GM21515 (cell line): ENCODE measurements around the gene SGPL1.
A peak's percentile ranks its signal among the peaks of the same experiment; 100 is the strongest.

Source experiments
- ATAC-seq: cut with Tn5 transposase; IDR thresholded peaks from one replicate; pipeline ENCODE4 v1.9.1; 2021; ENCODE audit not compliant: unreplicated experiment

Gene SGPL1

DNA sequence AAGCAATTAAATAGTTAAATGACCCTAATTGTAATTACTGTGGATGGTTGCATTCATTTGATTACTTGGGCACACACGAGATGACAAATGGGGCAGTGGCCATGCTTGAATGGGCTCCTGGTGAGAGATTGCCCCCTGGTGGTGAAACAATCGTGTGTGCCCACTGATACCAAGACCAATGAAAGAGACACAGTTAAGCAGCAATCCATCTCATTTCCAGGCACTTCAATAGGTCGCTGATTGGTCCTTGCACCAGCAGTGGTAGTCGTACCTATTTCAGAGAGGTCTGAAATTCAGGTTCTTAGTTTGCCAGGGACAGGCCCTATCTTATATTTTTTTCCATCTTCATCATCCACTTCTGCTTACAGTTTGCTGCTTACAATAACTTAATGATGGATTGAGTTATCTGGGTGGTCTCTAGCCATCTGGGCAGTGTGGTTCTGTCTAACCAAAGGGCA is 64.4 kb downstream of the SGPL1 start:
- no peak for ATAC-seq

DNA sequence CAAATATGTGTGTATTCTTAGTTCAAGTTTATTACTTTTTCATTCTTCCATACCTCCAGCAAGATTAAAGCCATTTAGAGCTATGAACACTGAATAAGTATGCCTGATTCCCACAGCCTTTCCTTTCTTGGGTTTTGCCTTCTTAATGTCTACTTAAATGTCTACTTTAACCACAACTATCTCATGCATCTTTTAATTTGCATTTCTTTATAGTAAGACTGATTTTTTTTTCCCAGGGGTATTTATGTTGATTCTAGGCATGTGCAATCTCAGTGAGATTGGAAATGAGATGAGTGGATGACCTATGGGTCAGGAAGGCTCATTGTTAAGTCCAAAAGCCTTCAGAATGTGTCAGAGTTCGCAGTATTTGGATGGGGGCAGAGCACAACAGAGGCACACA is 69.0 kb downstream of the SGPL1 start:
- no peak for ATAC-seq

DNA sequence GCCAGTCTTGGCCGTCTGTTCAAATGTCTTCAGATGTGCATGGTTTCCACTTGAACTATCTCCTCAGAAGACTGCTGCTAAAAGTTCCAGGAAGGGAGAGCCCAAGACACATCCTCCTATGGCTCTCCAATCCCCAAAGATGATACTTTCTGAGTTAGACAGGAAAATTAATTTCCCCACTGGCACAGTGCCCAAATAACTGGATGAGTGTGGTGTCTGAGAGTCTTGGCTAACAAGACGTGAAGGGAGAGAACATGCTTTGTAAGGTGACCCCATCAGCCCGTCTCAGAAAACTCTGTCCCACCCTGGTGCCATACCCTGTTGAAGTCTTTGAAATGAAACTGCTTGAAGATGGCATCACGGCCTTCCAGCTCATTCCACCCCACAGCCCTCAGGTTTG is 69.7 kb downstream of the SGPL1 start:
- ATAC-seq, result no peak

DNA sequence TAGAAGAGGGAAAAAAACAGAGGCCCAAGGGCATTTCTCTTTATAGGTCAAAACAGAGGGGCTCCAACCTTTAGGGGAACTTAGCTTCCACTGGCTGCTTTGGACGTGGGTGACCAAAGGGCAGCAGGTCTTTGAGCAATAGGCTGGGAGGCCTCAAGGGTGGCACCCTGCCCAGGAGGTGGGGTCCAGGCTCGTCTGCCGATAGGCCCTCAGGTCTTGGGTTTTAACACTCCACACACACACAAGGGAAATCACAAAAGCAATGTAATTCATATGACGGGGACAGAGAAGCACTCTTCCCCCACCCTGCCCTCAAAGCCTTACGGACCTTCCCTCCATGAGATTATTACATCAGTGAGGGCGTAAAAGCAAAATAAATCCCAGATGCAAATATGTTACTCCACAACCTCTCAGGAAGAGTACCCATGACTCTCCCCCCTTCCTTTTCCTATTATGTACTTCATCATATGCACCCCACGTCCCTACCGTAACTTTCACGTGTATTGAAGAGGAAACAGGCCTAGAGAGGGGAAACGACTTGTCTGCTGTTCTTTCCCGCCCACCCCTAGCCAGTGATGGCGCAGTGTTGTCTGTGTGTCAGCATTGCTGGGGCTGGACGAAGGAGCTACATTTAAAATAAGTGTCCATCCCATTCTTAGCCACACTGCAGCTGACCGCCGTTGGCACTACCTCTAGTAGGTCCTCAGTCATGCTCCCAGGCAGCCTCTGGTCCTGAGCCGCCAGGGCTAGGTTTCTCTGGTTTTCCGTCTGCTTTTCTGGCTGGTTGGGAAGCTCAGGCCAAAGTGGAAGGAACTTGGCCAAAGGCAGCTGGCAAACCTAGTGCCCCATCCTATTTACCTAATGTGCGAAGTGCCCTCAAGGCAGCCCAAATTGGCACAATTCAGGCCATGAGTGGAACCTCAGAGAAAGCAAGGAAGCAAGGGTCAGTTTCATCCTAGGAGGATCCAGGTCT is 70.5 kb downstream of the SGPL1 start:
- no peak for ATAC-seq

DNA sequence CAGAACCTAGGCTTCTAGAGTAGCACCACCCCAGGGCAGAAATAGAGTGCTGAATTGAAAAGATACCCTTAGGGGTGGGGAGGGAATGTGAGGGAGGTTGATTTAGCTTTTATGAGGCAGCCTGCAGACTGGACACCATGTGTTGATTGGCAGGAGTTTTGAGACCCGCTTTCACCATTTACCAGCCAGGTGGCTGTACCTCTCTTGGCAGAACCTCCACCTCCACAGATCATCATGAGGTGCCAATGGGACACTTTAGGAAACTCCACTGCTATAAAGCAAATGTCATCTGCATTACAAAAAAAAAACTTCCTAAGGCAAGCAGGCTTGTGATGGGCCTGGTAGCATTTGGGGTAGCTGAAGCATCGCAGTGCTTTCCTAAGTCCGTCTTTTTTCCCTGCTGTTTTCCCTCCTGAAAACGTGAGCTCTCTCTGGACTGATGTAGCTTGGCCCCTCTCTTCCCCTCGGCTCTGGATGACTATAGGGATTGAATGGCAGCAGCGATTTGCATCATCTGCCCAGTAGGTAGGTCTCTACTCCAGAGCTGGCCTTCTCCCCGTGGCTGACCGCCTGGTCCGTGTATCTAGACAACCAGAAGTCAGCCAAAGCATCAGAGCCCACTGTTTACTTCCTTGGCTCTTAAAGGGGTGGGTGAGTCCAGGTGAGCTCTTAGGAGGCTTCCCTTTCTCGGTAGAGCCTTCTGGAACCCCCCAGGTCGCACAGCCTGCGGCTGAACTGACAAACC is 71.3 kb downstream of the SGPL1 start:
- ATAC-seq, result no peak

DNA sequence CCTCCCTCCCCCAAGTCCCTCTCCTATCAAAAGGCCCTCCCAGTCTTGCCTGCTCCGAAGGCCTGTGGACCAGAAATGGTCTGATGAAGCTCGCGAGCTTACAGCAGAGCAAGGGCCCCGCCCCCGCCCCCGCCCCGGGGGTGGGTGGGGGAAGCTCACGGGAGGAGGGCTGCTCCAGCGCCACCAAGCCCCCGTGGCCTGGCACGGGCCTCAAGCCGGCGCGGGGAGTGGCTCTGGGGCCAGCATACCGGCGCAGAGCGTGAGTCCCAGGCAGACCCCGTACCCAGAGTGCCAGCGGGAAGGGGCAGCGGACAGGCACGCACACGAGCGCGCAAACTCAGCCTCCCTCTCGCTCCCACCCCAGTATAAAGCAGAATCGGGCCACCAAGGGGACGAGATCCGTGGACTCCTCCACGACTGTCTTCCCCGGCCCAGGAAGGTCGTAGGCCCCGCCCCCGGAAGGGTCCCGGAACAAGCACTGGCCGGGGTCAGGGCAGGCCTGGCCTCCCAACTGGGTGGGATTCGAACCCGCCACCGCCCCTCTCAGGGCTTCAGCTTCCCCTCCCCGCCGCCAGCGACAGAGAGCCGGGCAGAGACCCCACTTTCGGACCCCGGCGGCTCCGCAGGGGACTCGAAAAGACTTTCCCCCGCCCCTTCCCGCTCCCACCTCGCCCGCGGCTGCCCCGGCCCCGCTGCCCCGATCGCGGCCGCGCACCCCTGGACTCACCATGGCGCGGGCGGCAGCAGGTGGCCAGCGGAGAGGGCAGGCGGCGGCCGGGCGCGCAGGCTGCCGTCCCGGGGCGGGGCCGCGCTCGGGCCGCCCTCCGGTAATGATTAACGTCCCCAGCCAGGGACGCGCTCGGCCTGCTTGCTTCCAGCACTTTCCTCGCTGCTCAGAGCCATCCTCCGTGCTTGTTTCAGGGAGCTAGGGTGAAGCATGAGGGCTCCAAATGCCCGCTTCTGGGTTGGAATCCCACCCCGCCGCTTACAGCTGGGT is 72.4 kb downstream of the SGPL1 start, which contains the start of gene PCBD1:
PCBD1 (minus strand) TSS at position 762 of the 997 bp plus-strand sequence; CDS start at position 730, 32 bp downstream.
- peak; percentile 76 for ATAC-seq

DNA sequence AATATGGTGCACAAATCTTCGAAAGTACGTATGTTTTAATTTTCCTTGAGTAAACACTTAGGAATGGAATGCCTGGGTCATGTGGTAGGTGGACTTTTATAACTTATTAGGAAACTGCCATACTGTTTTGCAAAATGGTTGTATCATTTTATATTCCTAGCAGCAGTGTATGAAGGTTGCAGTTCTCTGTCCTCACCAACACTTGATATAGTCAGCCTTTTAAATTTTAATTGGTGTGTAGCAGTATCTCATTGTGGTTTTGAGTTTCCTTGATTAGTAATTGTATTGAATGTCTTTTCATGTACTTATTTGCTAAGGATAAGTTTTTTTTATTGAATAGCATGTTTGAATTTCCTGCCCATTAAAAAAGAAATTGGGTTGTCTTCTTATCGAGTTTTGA is 73.5 kb downstream of the SGPL1 start:
- ATAC-seq, result no peak

DNA sequence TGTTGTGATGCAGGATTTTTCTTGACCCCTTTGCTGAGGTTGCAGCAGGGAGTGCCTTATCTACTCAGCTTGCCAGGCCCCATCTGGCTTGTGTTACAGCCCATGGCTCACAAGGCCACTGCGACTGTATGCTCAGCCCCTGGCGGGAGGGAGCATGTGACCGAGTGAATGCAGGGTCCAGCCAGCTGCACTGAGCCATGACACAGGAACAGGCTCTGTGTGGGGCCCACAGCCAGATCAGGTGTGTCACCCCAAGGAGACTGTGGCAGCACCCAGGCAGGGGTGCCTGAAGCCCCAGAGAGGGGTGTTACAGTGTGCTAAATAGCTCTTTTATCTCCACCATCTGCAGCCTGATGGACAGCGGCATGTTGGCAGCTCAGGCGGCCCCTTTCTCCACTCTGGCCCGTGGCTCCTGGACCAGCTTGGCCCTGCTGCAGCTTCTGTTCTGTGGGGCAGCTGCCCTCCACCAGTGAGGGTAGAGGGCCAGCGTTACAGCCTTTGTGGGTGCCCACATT is 75.2 kb downstream of the SGPL1 start:
- ATAC-seq, result no peak

DNA sequence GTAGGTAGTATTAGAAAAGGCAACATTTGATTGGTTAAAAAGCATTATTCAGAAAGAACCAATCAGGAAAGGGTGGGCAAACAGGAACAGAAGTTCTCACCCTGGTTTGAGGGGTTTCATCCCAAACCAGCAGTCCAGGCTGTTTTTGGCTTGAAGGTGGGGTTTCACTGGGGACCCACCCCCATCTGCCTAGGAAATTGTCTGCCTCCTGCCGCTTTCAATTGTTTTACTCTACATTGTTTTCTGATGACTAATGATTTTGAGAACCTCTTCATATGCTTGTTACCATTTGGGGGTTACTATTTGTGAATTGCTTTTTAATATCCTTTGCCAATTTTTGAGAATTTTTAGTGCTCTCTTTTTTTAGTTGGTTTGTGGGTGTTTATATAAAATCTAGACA is 75.9 kb downstream of the SGPL1 start:
- no peak for ATAC-seq

DNA sequence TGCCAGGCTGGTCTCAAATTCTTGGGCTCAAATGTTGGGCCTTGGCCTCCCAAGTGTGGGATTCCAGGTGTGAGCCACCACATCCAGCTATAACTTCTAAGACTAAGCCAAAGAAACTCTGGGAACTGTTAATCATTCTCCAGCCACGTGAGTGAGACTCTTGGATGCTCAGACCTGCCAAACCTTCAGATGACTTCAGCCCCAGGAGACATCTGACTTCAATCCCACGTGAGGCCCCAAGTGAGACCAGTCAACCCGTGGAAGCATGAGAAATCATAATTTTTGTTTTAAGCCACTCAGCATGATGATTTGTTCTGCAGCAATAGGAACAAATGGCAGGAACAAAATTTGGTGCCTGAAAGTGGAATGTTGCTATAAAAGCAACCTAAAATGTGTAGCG is 76.9 kb downstream of the SGPL1 start:
- no peak for ATAC-seq

DNA sequence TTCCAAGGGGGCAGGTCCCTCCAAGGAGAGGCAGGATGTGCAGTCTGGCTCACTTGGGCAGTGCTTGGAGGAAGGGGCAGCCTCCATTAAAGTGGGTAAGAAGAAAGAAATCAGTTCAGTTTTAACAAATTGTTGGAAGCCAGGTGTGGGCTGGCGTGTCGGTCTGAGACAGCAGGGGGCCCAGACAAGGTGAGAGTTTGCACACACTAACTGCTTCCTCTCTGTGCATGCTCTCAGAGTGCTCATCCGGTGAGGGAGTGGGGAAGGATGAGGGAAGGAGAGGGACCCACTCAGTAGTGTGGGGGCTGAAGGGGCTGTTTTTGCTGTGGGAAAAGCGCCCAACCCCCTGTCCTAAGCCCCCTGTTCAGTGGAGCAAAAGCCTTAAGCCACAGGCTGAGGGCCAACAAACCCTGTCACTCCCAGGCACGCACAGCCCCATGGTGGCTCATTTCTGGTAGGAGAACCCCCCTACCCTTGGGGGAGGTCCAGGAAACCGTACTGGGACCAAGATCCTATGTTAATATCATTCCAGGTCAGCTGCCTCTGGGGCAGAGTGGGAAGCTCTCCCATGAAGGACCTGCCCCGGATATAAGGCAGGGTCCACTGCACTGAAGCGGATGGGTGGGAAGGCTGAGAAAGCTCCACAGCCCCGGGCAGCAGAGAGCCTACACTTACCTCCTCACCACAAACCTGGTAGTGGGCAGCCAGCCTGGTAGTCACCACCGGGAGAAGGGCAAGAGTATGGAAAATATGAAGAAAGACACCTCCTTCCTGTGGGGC is 77.7 kb downstream of the SGPL1 start:
- ATAC-seq, result no peak

DNA sequence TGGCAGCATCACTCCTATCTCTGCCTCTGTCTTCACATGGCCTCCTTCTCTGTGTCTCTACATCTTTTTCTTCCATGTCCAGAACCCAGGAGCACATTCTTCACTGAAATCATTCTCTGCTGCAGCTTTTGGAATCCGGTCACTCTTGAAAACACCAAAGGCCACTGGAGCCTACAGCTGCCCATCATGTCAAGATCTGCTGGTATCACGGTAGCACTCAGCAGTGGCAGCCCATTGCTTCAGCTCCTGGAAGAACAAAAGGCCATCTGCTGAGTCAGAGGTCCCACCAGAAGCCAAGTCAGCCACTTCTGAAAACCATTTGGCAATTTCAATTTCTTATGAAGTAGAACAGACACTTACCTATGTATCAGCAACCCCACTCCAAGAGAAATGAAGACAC is 78.7 kb downstream of the SGPL1 start:
- no peak for ATAC-seq

DNA sequence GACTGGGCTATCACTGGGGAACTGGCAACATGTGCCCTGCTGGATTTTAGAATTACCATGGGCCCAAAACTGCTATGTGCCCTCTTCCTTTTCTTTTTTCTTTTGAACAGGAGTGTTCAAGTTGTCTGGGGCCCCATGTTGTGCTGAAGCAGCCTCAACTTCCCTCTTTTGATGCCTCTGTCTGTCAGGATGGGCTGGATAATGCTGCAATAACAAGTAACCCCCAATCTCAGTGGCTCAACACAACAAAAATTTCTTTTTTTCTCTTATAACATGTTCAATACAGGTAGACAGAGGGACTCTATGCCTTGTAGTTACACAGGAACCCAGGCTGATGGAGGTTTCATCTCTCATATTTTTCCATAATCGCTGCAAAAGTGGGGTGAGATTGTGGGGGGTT is 80.8 kb downstream of the SGPL1 start:
- ATAC-seq, result no peak

DNA sequence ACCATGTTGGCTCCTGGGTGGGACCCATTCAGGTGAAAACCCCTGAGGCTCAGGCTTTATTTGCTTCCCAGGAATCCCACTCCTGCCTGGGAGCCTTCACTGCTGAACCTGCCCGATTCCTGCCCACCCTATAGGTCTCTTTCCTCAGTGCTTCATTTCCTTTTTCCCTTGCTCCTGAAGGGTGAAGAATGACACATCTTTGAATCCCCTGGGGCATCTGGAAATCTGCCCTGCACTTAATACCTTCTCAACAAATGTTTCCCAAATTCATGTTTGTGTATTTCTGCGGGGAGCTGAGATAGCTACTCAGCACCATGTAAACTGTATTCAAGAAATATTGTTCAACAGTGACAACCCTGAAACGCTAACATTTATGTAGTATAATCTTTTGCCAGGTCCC is 82.9 kb downstream of the SGPL1 start:
- no peak for ATAC-seq

DNA sequence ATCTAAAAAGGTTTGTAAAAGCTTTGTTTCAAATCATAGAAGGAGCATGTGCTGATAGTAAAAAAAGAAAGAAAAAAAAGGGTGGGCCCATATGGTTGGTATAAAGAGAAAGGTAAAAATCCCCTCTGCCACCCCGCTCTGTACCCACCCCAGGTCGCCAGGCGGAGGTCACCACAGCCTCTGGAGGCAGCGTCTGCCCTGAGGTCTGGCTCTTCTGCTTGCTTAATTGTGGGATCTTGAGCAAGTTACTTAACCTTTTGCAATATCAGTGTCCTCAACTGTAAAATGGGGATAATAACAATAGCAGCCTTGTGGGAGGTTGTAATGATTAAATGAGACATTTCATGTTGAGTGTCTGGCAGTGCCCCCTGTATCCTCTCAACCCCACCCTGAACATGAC is 83.3 kb downstream of the SGPL1 start:
- no peak for ATAC-seq

DNA sequence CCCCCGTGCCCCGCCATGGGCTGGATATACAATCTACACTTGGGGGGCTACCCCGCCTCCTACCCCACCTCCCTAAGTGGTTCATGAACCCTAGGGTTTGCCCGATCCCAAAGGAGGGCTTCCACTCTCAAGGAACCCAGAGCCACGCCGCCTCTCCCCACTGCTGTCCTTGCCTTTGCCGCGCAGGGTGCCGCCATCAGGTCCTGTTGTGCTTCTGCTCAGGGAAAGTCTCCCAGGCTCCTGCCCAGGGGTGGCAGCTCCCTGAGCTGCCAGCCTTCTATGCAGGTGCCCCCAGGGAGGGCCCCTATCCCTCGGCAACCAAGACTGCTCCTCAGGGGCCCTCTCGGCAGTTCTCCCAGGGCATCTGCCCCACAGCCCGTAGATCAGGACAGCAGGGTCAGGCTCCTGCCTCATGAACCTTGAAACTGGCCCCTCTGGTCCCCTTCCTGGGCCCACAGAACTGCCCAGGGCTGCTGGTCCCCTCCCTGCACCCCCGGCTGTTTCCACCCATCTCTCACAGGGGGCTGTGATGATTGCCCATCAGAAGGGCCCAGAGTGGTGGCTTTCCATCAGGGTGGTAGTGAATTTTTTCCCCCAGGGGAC is 85.6 kb downstream of the SGPL1 start:
- no peak for ATAC-seq

DNA sequence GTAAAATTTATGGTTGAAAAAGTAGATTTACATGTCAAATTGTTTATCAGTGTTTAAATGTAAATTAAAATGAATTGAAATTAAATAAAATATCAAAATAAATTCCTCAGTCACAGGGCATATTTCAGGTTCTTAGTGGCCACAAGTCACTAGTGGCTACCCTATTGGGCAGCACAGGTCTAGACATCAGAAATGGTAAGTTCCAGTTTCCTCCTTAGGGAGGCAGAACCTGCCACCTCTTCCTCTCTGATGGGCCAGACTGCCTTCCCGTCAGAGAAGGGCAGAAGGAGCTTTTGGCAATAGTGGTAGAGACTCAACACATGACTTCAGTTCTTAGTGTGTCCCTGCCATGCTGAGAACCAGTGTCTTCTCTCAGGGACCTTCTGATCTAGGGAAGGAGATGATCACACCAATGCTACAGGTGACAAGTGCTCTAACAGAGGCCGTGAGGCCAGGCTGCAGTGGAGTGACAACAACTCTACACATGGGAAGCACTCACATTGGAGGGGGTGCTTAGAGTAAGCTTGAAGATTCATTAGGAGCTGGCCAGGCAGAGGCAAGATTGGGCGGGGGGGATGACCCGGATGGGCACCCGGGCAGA is 87.0 kb downstream of the SGPL1 start:
- ATAC-seq, result no peak

DNA sequence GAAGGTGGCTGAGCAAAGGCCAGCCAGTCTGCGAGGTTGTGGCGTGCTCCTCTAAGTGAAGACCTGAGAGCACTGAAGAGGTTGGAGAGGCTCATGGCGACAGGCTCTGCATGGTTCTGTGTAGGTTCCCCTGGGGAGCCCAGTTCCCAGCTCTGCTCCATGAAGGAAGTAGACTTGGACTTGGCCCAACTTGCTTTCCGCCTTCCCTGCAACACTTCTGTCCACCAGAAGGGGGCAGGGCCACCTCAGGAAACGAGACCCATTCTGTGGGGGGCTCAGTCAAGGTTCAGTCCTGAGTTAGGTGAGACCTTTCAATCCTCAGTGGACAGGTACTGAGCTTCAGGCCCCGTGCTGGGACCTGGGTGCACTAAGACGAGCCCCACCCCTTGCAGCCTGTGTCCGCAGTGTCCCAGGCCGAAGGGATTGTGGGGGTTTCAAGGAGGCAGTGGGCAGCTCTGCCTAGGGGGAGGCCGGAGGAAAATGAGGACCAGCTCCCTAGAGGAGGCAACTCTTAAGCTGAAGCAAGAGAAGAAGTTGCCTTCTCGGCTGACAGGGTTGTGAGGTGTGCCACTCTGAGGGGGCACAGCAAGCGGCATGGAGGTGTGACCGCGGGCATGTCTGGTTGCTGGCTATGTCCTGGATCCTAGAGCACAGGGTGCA is 87.6 kb downstream of the SGPL1 start:
- no peak for ATAC-seq
